Spleen (tissue), 7 donors: ENCODE measurements around the gene GJC2.
"Not testable (repeated sequence)": the region's sequence is repeated elsewhere in the genome, so short reads cannot be mapped to it uniquely, and the experiment has no call there.

Experiments
- POLR2A ChIP-seq, 3 donors: fragments of 450-650 bp; IDR thresholded peaks; one replicate each; pipeline ENCODE4 v1.5.1; 2017; ENCODE audit warnings: antibody characterized with exemption in 3 of 3, mild to moderate bottlenecking in 1 of 3
- POLR2AphosphoS5 ChIP-seq, 3 donors: sonication (generic); formaldehyde crosslinking; IDR thresholded peaks; one replicate each; pipeline ENCODE4 v1.5.1; 2017; ENCODE audit warnings: antibody characterized with exemption in 3 of 3
- TF ChIP-seq, protein P1 (sequence below), 11 experiments: fragments of 200-600 bp in 7 of 11; fragments of 450-650 bp in 4 of 11; sonication (generic) in 4 of 11; IDR thresholded peaks in 8 of 11; conservative IDR thresholded peaks in 3 of 11; 1 replicate in 7 of 11; 2 replicates in 4 of 11; pipeline versions ENCODE4 v1.4.0 to v1.8.0; 2016 to 2021; ENCODE audit warnings: antibody characterized with exemption in 11 of 11, inconsistent platforms in 4 of 11, mild to moderate bottlenecking in 1 of 11
- donor health status: DM: no; HTN: no; CAD: no; lungs with moderate emphysema.
- donor health status: DM: no; HTN: no; CAD: no.
- donor health status: DM: no; HTN: no; CAD: no.

DNA sequence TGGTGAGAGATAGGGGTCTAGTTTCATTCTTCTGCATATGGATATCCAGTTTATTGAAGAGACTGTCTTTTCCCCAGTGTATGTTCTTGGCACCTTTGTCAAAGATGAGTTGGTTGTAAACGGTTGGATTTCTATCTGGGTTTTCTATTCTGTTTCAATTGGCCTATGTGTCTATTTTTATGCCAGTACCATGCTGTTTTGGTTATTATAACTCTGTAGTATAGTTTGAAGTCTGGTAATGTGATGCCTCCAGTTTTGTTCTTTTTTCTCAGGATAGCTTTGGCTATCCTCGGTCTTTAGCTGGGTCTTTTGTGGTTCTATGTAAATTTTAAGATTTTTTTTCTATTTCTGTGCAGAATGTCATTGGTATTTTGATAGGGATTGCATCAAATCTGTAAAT is 38.5 kb downstream of the GJC2 start:
- TF ChIP-seq, protein P1, sequence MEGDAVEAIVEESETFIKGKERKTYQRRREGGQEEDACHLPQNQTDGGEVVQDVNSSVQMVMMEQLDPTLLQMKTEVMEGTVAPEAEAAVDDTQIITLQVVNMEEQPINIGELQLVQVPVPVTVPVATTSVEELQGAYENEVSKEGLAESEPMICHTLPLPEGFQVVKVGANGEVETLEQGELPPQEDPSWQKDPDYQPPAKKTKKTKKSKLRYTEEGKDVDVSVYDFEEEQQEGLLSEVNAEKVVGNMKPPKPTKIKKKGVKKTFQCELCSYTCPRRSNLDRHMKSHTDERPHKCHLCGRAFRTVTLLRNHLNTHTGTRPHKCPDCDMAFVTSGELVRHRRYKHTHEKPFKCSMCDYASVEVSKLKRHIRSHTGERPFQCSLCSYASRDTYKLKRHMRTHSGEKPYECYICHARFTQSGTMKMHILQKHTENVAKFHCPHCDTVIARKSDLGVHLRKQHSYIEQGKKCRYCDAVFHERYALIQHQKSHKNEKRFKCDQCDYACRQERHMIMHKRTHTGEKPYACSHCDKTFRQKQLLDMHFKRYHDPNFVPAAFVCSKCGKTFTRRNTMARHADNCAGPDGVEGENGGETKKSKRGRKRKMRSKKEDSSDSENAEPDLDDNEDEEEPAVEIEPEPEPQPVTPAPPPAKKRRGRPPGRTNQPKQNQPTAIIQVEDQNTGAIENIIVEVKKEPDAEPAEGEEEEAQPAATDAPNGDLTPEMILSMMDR (IDR thresholded peaks at IDR 0.05 in 8 of 11, conservative IDR thresholded peaks at IDR 0.05 in 3 of 11), result not testable (repeated sequence)
- not testable (repeated sequence) for TF ChIP-seq POLR2A, POLR2AphosphoS5 (IDR thresholded peaks at IDR 0.05)
